ENCODE data around the gene CCNY.

The CCNY gene

DNA sequence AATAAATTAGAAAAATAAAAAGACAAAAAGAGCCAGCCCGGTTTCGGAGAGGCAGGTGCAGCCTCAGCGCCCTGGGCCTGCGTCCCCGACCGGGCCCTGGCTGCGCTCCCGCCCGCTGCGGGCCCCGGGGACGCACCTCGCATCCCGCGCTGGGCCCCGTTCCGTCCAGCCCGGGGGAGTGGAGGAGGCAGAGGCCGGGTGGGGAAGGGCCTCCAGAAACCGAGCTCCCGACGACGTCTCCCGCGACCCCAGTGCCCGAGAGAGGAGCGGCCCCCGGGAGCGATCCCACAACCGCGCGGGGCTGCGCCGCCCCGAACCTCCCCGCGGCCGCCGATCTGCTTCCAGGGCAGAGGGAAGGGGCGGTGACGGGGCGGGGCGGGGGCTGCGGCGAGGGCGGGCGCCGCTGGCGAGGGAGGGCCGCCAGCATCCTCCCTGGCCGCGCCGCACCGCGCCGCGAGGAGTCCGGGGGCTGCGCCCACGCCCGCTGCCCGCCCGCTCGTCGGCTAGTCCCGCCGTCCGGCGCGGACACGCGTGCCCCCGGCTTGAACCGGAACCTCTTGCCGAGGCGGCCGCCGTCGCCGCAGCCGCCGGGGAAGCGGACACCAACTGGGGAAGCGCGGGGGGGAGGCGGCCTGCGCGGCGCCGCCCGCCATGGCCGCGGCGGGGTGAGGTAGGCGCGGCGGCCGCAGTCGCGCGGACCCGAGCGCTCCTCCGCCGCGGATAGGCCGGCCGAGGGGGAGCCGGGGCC is at the start of gene CCNY:
TSS of gene CCNY (plus strand) at position 426 of the 748 bp plus-strand sequence. CDS start 545 bp downstream, outside the sequence.
- TF ChIP-seq, protein P1, sequence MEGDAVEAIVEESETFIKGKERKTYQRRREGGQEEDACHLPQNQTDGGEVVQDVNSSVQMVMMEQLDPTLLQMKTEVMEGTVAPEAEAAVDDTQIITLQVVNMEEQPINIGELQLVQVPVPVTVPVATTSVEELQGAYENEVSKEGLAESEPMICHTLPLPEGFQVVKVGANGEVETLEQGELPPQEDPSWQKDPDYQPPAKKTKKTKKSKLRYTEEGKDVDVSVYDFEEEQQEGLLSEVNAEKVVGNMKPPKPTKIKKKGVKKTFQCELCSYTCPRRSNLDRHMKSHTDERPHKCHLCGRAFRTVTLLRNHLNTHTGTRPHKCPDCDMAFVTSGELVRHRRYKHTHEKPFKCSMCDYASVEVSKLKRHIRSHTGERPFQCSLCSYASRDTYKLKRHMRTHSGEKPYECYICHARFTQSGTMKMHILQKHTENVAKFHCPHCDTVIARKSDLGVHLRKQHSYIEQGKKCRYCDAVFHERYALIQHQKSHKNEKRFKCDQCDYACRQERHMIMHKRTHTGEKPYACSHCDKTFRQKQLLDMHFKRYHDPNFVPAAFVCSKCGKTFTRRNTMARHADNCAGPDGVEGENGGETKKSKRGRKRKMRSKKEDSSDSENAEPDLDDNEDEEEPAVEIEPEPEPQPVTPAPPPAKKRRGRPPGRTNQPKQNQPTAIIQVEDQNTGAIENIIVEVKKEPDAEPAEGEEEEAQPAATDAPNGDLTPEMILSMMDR (IDR thresholded peaks at IDR 0.05; ENCODE audit: low read depth, low read length): no peak
- H3K4me3 ChIP-seq (ENCODE audit: low read depth, low read length): peak within 1 kb of the TSS; percentile 84
- peak; percentile 72 for DNase-seq (ENCODE audit: low read depth, low spot score)
- in situ Hi-C loops (cut with HindIII; ENCODE audit: low sequenced_read_pairs): no loop called here

DNA sequence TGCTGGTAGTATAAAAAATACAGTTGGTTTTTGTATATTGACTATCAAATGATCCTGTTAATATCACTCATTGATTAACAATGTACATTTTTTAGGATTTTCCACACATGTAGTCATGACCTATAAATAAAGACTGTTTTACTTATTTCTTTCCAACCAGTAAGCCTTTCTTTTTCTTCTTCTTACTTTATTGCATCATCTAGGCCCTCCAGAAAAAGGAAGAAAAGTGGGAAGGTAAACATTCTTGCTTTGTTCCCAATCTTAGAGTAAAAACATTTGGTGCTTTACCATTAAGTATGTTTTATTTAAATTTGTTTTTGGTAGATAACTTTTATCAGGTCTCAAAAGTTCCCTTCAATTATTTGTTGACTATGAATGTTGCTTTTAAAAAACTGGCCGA is 47.1 kb upstream of the CCNY start:
- H3K4me3 ChIP-seq (ENCODE audit: low read depth, low read length): no peak overlapping the region
- TF ChIP-seq, protein P1 (IDR thresholded peaks at IDR 0.05; ENCODE audit: low read depth, low read length): no peak
- in situ Hi-C loops (cut with HindIII; ENCODE audit: low sequenced_read_pairs): no loop called here
- no peak for DNase-seq (ENCODE audit: low read depth, low spot score)

DNA sequence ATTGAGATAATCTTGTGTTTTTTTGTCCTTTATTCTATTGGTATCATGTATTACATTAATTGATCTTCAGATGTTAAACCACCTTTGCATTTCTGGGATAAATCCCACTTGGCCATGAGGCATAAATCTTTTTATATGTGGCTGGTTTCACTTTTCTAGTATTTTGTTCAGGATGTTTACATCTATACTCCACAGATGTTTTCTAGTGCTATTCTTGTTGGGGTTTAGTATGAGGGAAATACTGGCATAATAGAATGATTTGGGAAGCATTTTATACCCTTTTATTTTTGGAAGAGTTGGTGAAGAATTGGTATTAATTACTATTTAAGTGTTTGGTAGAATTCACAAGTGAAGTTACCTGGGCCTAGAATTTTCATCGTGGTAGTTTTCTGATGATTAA is 41.8 kb upstream of the CCNY start:
- H3K4me3 ChIP-seq (ENCODE audit: low read depth, low read length): no peak overlapping the region
- TF ChIP-seq, protein P1 (IDR thresholded peaks at IDR 0.05; ENCODE audit: low read depth, low read length): no peak
- no peak for DNase-seq (ENCODE audit: low read depth, low spot score)
- in situ Hi-C loops (cut with HindIII; ENCODE audit: low sequenced_read_pairs): no loop called here

DNA sequence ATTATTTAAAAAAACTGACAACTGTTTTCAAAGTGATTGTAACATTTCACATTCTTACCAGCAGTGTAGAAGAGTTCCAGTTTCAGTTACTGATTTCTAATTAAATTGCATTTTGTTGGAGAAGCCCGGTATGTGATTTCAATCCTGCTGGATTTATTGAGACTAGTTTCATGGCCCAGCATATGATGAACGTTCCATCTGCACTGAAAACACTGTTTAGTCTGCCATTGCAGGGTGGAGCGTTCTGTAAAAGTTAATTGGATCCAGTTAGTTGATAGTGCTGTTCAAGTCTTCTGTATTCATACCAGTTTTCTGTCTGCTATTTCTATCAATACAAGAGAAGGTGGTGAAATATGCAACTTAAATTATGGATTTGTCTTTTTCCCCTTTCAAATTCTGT is 37.3 kb upstream of the CCNY start:
- no peak overlapping the region for H3K4me3 ChIP-seq (ENCODE audit: low read depth, low read length)
- in situ Hi-C loops (cut with HindIII; ENCODE audit: low sequenced_read_pairs): no loop called here
- DNase-seq (ENCODE audit: low read depth, low spot score): no peak
- TF ChIP-seq, protein P1 (IDR thresholded peaks at IDR 0.05; ENCODE audit: low read depth, low read length): no peak

DNA sequence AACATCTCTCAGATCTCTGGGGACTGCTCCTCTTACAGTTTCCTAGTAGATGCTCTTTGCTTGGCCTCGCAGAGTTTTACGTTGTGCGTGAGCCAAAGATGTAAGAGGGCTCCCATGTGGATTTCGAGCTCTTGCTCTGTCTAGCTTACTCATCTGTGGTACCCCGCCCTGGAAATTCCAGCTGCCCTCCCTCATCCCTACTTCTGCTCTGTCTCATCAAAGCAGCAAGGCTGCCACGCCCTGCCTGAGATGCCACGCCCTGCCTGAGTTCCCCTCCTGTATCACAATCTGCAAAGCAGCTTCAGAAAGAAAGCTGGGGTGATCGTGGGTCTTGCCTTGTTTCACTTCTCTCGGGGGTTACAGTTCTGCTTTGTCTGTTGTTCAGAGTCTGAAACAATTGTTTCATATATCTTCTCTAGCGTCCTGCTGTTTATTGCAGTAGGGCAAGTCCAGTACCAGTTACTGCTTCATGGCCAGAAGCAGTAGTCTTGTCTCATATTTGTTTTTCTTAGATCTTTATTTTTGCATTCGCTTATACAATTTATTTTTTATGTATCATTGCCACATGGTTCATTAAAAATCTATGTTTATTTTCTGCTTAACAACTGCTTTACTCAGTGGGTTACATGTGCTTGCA is 36.1 kb upstream of the CCNY start:
- peak; percentile 55 for DNase-seq (ENCODE audit: low read depth, low spot score)
- in situ Hi-C loops (cut with HindIII; ENCODE audit: low sequenced_read_pairs): no loop called here
- TF ChIP-seq, protein P1 (IDR thresholded peaks at IDR 0.05; ENCODE audit: low read depth, low read length): no peak
- H3K4me3 ChIP-seq (ENCODE audit: low read depth, low read length): no peak overlapping the region

DNA sequence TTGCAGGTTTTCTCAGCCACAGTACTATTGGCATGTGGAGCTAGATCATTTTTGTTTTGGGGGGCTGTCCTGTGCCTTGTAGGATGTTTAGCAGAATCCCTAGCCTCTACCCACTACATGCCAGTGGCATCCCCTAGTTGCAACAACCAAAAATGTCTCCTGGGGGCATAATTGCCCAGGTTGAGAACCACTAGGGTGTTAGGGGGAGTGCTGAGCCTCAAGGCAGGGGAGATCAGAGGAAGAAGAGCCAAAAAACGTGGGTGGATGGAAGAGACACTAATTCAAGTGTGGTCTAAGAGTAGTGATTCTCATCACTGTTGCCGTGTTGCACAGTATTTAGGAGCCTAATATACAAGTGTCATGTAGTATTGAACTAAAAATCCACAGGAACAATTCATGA is 31.7 kb upstream of the CCNY start:
- in situ Hi-C loops (cut with HindIII; ENCODE audit: low sequenced_read_pairs): no loop called here
- TF ChIP-seq, protein P1 (IDR thresholded peaks at IDR 0.05; ENCODE audit: low read depth, low read length): no peak
- no peak for DNase-seq (ENCODE audit: low read depth, low spot score)
- H3K4me3 ChIP-seq (ENCODE audit: low read depth, low read length): no peak overlapping the region

All from astrocyte of the spinal cord (primary cell).